Nephron progenitor cell (in vitro differentiated cells): ENCODE measurements around the gene CHDH.

Experiments used
- DNase-seq: peaks from one replicate; pipeline ENCODE4 v3.0.0; 2021
- H3K27ac Mint-ChIP-seq: 2 replicates; pipeline ENCODE4 v1.8.0; 2021; ENCODE audit warnings: mild to moderate bottlenecking, moderate library complexity, mixed read lengths
- H3K27me3 Mint-ChIP-seq: 2 replicates; pipeline ENCODE4 v1.8.0; 2021; ENCODE audit warnings: mild to moderate bottlenecking, low read depth, mixed read lengths; ENCODE audit not compliant: poor library complexity
- H3K36me3 Mint-ChIP-seq: 2 replicates; pipeline ENCODE4 v1.8.0; 2021; ENCODE audit warnings: low read depth, mixed read lengths
- H3K4me1 Mint-ChIP-seq: 2 replicates; pipeline ENCODE4 v1.8.0; 2021; ENCODE audit warnings: mixed read lengths
- H3K4me3 Mint-ChIP-seq: 2 replicates; pipeline ENCODE4 v1.8.0; 2021; ENCODE audit warnings: mild to moderate bottlenecking, moderate library complexity, mixed read lengths
- H3K9me3 Mint-ChIP-seq: 2 replicates; pipeline ENCODE4 v1.8.0; 2021; ENCODE audit warnings: mild to moderate bottlenecking, moderate library complexity, mixed read lengths
- CTCF ChIP-seq: fragments of 200-600 bp; sonication (generic); IDR thresholded peaks from 2 replicates; pipeline ENCODE4 v1.5.0; 2021; ENCODE audit warnings: antibody characterized with exemption

The CHDH gene

GRCh38 chr3:53789459-53789858 is 56.8 kb downstream of the CHDH start:
- Mint-ChIP-seq H3K36me3 (no peaks in the 10 kb centered on the region), H3K4me3 (no peak overlapping the region), H3K9me3 (no peaks in the 10 kb centered on the region), H3K4me1 (no peaks in the 10 kb centered on the region), H3K27ac (no peak overlapping the region), H3K27me3 (peaks cover 19% of the 10 kb centered on the region)
- DNase-seq, result no peak
- TF ChIP-seq CTCF, result no peak

GRCh38 chr3:53788038-53788437 is 58.2 kb downstream of the CHDH start:
- Mint-ChIP-seq H3K4me1 (no peaks in the 10 kb centered on the region), H3K27ac (no peak overlapping the region), H3K9me3 (no peaks in the 10 kb centered on the region), H3K4me3 (no peak overlapping the region), H3K36me3 (no peaks in the 10 kb centered on the region), H3K27me3 (peaks cover 19% of the 10 kb centered on the region)
- DNase-seq, result no peak
- no peak for TF ChIP-seq CTCF

GRCh38 chr3:53787016-53787415 is 59.2 kb downstream of the CHDH start:
- no peak for DNase-seq
- H3K27me3 Mint-ChIP-seq, result peaks cover 16% of the 10 kb centered on the region
- H3K4me3 Mint-ChIP-seq, result no peak overlapping the region
- H3K27ac Mint-ChIP-seq, result no peak overlapping the region
- no peaks in the 10 kb centered on the region for H3K4me1 Mint-ChIP-seq
- no peak for TF ChIP-seq CTCF
- no peaks in the 10 kb centered on the region for H3K9me3 Mint-ChIP-seq
- H3K36me3 Mint-ChIP-seq, result no peaks in the 10 kb centered on the region

- H3K27me3 Mint-ChIP-seq, result peaks cover 4% of the 10 kb centered on the region
- H3K9me3 Mint-ChIP-seq, result no peaks in the 10 kb centered on the region
- H3K36me3 Mint-ChIP-seq, result no peaks in the 10 kb centered on the region
- no peak for DNase-seq
- no peak overlapping the region for H3K27ac Mint-ChIP-seq
- no peak for TF ChIP-seq CTCF
- H3K4me1 Mint-ChIP-seq, result peaks cover 15% of the 10 kb centered on the region
- H3K4me3 Mint-ChIP-seq, result no peak overlapping the region
These were observed 65.4 kb downstream of the CHDH start for GRCh38 chr3:53780806-53781205.

- no peak for TF ChIP-seq CTCF
- no peak for DNase-seq
- Mint-ChIP-seq H3K9me3 (no peaks in the 10 kb centered on the region), H3K27me3 (peaks cover 4% of the 10 kb centered on the region), H3K4me3 (no peak overlapping the region), H3K4me1 (peaks cover 18% of the 10 kb centered on the region), H3K36me3 (no peaks in the 10 kb centered on the region), H3K27ac (no peak overlapping the region)
These were observed 66.0 kb downstream of the CHDH start for GRCh38 chr3:53780171-53780570.

- no peaks in the 10 kb centered on the region for H3K9me3 Mint-ChIP-seq
- no peak overlapping the region for H3K4me3 Mint-ChIP-seq
- no peak for TF ChIP-seq CTCF
- DNase-seq, result no peak
- no peaks in the 10 kb centered on the region for H3K36me3 Mint-ChIP-seq
- peaks cover 23% of the 10 kb centered on the region for H3K4me1 Mint-ChIP-seq
- H3K27me3 Mint-ChIP-seq, result peaks cover 4% of the 10 kb centered on the region
- H3K27ac Mint-ChIP-seq, result no peak overlapping the region
These were observed 68.1 kb downstream of the CHDH start for GRCh38 chr3:53778153-53778552.
